Gastroesophageal sphincter (tissue), 4 donors: Measurements from ENCODE around the gene GPATCH8. TPM values are rescaled to one million over a fixed set of nuclear protein-coding genes. Genes with fewer than 3 reads are reported as not detected.
A peak's percentile ranks its signal among the peaks of the same experiment; 100 is the strongest.

ENCODE experiments used
- ATAC-seq: fragments of 150-250 bp; one replicate; pipeline ENCODE4 v1.9.1; 2016; ENCODE audit warnings: mild to moderate bottlenecking, moderate library complexity
- H3K27ac ChIP-seq, 4 donors: fragments of 200-600 bp; sonication (generic) in 3 of 4; 1 replicate in 3 of 4; 2 replicates in 1 of 4; pipeline ENCODE4 v1.5.1; 2016 to 2019
- H3K27me3 ChIP-seq: fragments of 200-600 bp; sonication (generic); one replicate; pipeline ENCODE4 v1.5.1; 2019
- H3K36me3 ChIP-seq, 2 donors: fragments of 200-600 bp; sonication (generic); one replicate each; pipeline ENCODE4 v1.5.1; 2019; ENCODE audit warnings: control low read depth in 1 of 2
- H3K4me1 ChIP-seq, 3 donors: fragments of 200-600 bp; sonication (generic); 1 replicate in 2 of 3; 2 replicates in 1 of 3; pipeline ENCODE4 v1.5.1; 2016 to 2019; ENCODE audit warnings: control low read depth in 2 of 3
- H3K4me3 ChIP-seq, 2 donors: fragments of 200-600 bp; sonication (generic); one replicate each; pipeline ENCODE4 v1.5.1; 2019; ENCODE audit warnings: mild to moderate bottlenecking in 1 of 2, moderate library complexity in 1 of 2
- H3K9me3 ChIP-seq, 3 donors: fragments of 200-600 bp; sonication (generic); one replicate each; pipeline ENCODE4 v1.5.1; 2017 to 2019; ENCODE audit warnings: control low read depth in 2 of 3
- CTCF ChIP-seq, 4 experiments: fragments of 200-600 bp in 2 of 4; fragments of 450-650 bp in 2 of 4; sonication (generic) in 1 of 4; IDR thresholded peaks; one replicate each; pipeline ENCODE4 v1.5.1; 2017 to 2019; ENCODE audit warnings: antibody characterized with exemption in 4 of 4, mild to moderate bottlenecking in 2 of 4, moderate library complexity in 2 of 4
- EP300 ChIP-seq: sonication (generic); formaldehyde crosslinking; IDR thresholded peaks from one replicate; pipeline ENCODE4 v1.6.1; 2017; ENCODE audit warnings: antibody characterized with exemption, mild to moderate bottlenecking
- POLR2A ChIP-seq, 2 donors: fragments of 450-650 bp; IDR thresholded peaks; one replicate each; pipeline ENCODE4 v1.6.1; 2017; ENCODE audit warnings: antibody characterized with exemption in 2 of 2, mild to moderate bottlenecking in 2 of 2, moderate library complexity in 1 of 2
- POLR2AphosphoS5 ChIP-seq: sonication (generic); formaldehyde crosslinking; IDR thresholded peaks from one replicate; pipeline ENCODE4 v1.6.1; 2017; ENCODE audit warnings: antibody characterized with exemption
- WGBS, 2 donors: methylation state at CpG; one replicate each; pipeline ENCODE4 v1.1.5; 2018; ENCODE audit warnings: low coverage in 1 of 2; 5-methylcytosine and 5-hydroxymethylcytosine counted together
- total RNA-seq, 4 donors: library from RNA; depleted of rRNA; stranded (reverse); fragments of >200 nt; gene quantifications; one replicate each; pipeline ENCODE4 v1.1.0, GENCODE V29; 2016

GPATCH8 gene
- total RNA-seq, 4 donors from 2014 or later: 21.8 to 54.6 (median 33.9) TPM

GRCh38 chr17:44351961-44352827 lies 151.0 kb downstream of the GPATCH8 start:
- H3K4me1 ChIP-seq: peaks cover 0 to 12% (median 0%) of the 10 kb centered on the region in 3 donors
- no peaks in the 10 kb centered on the region for H3K27me3 ChIP-seq
- ATAC-seq: no peak
- H3K27ac ChIP-seq: no peak overlapping the region
- H3K36me3 ChIP-seq: peaks cover 0 to 50% of the 10 kb centered on the region in 2 donors
- no peaks in the 10 kb centered on the region for H3K9me3 ChIP-seq
- no peak overlapping the region for H3K4me3 ChIP-seq
- TF ChIP-seq POLR2A (IDR thresholded peaks at IDR 0.05): no peak
- 100% methylated on average over 3 of the region's 36 CpGs; no CpG with 5 or more reads in 1 of the 2 donors for WGBS, 2 donors

GRCh38 chr17:44351464-44351863 lies 151.7 kb downstream of the GPATCH8 start:
- TF ChIP-seq POLR2AphosphoS5 (no peak), EP300 (no peak), POLR2A (IDR thresholded peaks at IDR 0.05) (no peak), CTCF (IDR thresholded peaks at IDR 0.05) (no peak)

GRCh38 chr17:44350733-44351226 lies 152.4 kb downstream of the GPATCH8 start:
- peaks cover 0 to 26% (median 7%) of the 10 kb centered on the region in 3 donors for H3K4me1 ChIP-seq
- no peaks in the 10 kb centered on the region for H3K9me3 ChIP-seq
- H3K4me3 ChIP-seq: no peak overlapping the region
- H3K27ac ChIP-seq: no peak overlapping the region
- whole genome bisulfite sequencing, 2 donors: 78% methylated on average over 4 of the region's 6 CpGs; no CpG with 5 or more reads in 1 of the 2 donors
- ATAC-seq: no peak
- peaks cover 0 to 50% of the 10 kb centered on the region in 2 donors for H3K36me3 ChIP-seq
- TF ChIP-seq POLR2A (IDR thresholded peaks at IDR 0.05): no peak
- no peak for TF ChIP-seq POLR2AphosphoS5
- no peak for TF ChIP-seq EP300
- peak in 3 of 4 experiments; percentile 49 to 75 (median 63) for TF ChIP-seq CTCF (IDR thresholded peaks at IDR 0.05)
- H3K27me3 ChIP-seq: no peaks in the 10 kb centered on the region

More at GRCh38 chr17:44351464-44351863, 151.7 kb downstream of the GPATCH8 start:
- Histone ChIP-seq H3K27me3 (no peaks in the 10 kb centered on the region), H3K9me3 (no peaks in the 10 kb centered on the region), H3K27ac (no peak overlapping the region), H3K4me1 (peaks cover 0 to 19% (median 0%) of the 10 kb centered on the region in 3 donors), H3K4me3 (no peak overlapping the region), H3K36me3 (peaks cover 0 to 50% of the 10 kb centered on the region in 2 donors)
- ATAC-seq: no peak
- no CpG with 5 or more reads among the region's 8 CpGs for WGBS, 2 donors

GRCh38 chr17:44349553-44350070 lies 153.6 kb downstream of the GPATCH8 start:
- H3K27ac ChIP-seq: no peak overlapping the region
- no peaks in the 10 kb centered on the region for H3K27me3 ChIP-seq
- no peak overlapping the region for H3K4me3 ChIP-seq
- TF ChIP-seq POLR2AphosphoS5 (no peak), POLR2A (IDR thresholded peaks at IDR 0.05) (no peak), CTCF (IDR thresholded peaks at IDR 0.05) (no peak), EP300 (no peak)
- peaks cover 0 to 31% (median 7%) of the 10 kb centered on the region in 3 donors for H3K4me1 ChIP-seq
- peaks cover 0 to 50% of the 10 kb centered on the region in 2 donors for H3K36me3 ChIP-seq
- H3K9me3 ChIP-seq: no peaks in the 10 kb centered on the region
- 69% methylated on average over 4 of the region's 12 CpGs; no CpG with 5 or more reads in 1 of the 2 donors for WGBS, 2 donors
- no peak for ATAC-seq

- no peak for ATAC-seq
- H3K4me3 ChIP-seq: no peak overlapping the region
- H3K4me1 ChIP-seq: peaks cover 0 to 37% (median 12%) of the 10 kb centered on the region in 3 donors
- H3K9me3 ChIP-seq: no peaks in the 10 kb centered on the region
- TF ChIP-seq POLR2AphosphoS5 (no peak), POLR2A (IDR thresholded peaks at IDR 0.05) (no peak), CTCF (IDR thresholded peaks at IDR 0.05) (no peak), EP300 (no peak)
- WGBS, 2 donors: no CpG with 5 or more reads among the region's 6 CpGs
- H3K27ac ChIP-seq: no peak overlapping the region
- H3K36me3 ChIP-seq: peaks cover 0 to 50% of the 10 kb centered on the region in 2 donors
- no peaks in the 10 kb centered on the region for H3K27me3 ChIP-seq
These were observed 154.2 kb downstream of the GPATCH8 start for GRCh38 chr17:44348988-44349364.
